Ishikawa (cell line): ENCODE data around the gene DOC2B.

Experiments used
- CEBPB ChIP-seq: IDR thresholded peaks from 2 replicates; pipeline ENCODE4 v1.6.1; 2012
- CREB1 ChIP-seq: IDR thresholded peaks from 2 replicates; pipeline ENCODE4 v1.6.1; 2012; ENCODE audit warnings: low read depth
- EP300 ChIP-seq: IDR thresholded peaks from 2 replicates; pipeline ENCODE4 v1.6.1; 2012; ENCODE audit warnings: borderline replicate concordance
- RAD21 ChIP-seq: IDR thresholded peaks from 2 replicates; pipeline ENCODE4 v1.6.1; 2012; ENCODE audit warnings: low read depth
- TAF1 ChIP-seq: IDR thresholded peaks from 2 replicates; pipeline ENCODE4 v1.6.1; 2012; ENCODE audit warnings: low read depth, mild to moderate bottlenecking
- ZBTB7A ChIP-seq: IDR thresholded peaks from 2 replicates; pipeline ENCODE4 v1.6.1; 2012; ENCODE audit warnings: low read depth
- TF ChIP-seq, protein P1 (sequence below): IDR thresholded peaks from 2 replicates; pipeline ENCODE4 v1.6.1; 2012; ENCODE audit warnings: low read depth, mild to moderate bottlenecking
- TF ChIP-seq, protein P2 (sequence below): IDR thresholded peaks from 2 replicates; pipeline ENCODE4 v1.6.1; 2012
- TF ChIP-seq, protein P3 (sequence below): IDR thresholded peaks from 2 replicates; pipeline ENCODE4 v1.6.1; 2012

DNA sequence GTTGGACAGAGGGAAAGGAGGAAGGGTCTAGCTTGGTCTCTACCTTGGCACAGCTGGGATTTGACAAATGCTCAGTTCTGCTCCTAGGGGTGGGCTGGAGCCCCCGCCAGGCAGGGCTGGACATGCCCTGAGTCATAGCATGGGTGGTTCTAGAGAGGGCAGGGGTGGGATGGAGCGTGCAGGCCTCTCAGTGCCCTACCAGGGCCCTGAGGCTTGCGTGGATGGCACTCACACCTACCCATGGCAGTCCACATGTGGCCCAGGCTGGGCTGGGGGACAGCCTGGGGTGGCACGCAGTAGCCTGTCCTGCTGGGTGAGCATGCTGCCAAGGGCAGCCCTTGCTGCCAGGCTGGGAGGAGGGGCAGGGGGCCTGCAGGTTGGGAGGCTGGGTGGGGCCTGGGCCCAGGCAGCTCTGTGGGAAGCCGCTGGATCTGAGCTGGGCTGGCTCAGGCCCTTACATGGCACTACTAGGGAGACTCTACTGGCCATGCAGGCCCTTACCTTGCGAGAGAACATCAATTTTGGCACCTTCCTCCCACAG lies 11.2 kb downstream of the DOC2B start:
- TF ChIP-seq EP300 (no peak), RAD21 (no peak), TAF1 (no peak), CEBPB (no peak), CREB1 (no peak), ZBTB7A (no peak)
- TF ChIP-seq, protein P1, sequence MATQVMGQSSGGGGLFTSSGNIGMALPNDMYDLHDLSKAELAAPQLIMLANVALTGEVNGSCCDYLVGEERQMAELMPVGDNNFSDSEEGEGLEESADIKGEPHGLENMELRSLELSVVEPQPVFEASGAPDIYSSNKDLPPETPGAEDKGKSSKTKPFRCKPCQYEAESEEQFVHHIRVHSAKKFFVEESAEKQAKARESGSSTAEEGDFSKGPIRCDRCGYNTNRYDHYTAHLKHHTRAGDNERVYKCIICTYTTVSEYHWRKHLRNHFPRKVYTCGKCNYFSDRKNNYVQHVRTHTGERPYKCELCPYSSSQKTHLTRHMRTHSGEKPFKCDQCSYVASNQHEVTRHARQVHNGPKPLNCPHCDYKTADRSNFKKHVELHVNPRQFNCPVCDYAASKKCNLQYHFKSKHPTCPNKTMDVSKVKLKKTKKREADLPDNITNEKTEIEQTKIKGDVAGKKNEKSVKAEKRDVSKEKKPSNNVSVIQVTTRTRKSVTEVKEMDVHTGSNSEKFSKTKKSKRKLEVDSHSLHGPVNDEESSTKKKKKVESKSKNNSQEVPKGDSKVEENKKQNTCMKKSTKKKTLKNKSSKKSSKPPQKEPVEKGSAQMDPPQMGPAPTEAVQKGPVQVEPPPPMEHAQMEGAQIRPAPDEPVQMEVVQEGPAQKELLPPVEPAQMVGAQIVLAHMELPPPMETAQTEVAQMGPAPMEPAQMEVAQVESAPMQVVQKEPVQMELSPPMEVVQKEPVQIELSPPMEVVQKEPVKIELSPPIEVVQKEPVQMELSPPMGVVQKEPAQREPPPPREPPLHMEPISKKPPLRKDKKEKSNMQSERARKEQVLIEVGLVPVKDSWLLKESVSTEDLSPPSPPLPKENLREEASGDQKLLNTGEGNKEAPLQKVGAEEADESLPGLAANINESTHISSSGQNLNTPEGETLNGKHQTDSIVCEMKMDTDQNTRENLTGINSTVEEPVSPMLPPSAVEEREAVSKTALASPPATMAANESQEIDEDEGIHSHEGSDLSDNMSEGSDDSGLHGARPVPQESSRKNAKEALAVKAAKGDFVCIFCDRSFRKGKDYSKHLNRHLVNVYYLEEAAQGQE: no peak
- TF ChIP-seq, protein P2, sequence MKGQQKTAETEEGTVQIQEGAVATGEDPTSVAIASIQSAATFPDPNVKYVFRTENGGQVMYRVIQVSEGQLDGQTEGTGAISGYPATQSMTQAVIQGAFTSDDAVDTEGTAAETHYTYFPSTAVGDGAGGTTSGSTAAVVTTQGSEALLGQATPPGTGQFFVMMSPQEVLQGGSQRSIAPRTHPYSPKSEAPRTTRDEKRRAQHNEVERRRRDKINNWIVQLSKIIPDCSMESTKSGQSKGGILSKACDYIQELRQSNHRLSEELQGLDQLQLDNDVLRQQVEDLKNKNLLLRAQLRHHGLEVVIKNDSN: no peak
- TF ChIP-seq, protein P3, sequence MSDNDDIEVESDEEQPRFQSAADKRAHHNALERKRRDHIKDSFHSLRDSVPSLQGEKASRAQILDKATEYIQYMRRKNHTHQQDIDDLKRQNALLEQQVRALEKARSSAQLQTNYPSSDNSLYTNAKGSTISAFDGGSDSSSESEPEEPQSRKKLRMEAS: no peak
